GM18505 (cell line): ENCODE measurements around the gene NOVA2.

Experiments
- ATAC-seq: cut with Tn5 transposase; IDR thresholded peaks from one replicate; pipeline ENCODE4 v1.9.1; 2021; ENCODE audit not compliant: unreplicated experiment
- POLR2A ChIP-seq: IDR thresholded peaks from 4 replicates; pipeline ENCODE4 v1.6.1; 2011; ENCODE audit warnings: borderline replicate concordance; ENCODE audit not compliant: insufficient read depth, insufficient read length; ENCODE audit errors: extremely low read depth

The NOVA2 gene, protein sequence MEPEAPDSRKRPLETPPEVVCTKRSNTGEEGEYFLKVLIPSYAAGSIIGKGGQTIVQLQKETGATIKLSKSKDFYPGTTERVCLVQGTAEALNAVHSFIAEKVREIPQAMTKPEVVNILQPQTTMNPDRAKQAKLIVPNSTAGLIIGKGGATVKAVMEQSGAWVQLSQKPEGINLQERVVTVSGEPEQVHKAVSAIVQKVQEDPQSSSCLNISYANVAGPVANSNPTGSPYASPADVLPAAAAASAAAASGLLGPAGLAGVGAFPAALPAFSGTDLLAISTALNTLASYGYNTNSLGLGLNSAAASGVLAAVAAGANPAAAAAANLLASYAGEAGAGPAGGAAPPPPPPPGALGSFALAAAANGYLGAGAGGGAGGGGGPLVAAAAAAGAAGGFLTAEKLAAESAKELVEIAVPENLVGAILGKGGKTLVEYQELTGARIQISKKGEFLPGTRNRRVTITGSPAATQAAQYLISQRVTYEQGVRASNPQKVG

DNA sequence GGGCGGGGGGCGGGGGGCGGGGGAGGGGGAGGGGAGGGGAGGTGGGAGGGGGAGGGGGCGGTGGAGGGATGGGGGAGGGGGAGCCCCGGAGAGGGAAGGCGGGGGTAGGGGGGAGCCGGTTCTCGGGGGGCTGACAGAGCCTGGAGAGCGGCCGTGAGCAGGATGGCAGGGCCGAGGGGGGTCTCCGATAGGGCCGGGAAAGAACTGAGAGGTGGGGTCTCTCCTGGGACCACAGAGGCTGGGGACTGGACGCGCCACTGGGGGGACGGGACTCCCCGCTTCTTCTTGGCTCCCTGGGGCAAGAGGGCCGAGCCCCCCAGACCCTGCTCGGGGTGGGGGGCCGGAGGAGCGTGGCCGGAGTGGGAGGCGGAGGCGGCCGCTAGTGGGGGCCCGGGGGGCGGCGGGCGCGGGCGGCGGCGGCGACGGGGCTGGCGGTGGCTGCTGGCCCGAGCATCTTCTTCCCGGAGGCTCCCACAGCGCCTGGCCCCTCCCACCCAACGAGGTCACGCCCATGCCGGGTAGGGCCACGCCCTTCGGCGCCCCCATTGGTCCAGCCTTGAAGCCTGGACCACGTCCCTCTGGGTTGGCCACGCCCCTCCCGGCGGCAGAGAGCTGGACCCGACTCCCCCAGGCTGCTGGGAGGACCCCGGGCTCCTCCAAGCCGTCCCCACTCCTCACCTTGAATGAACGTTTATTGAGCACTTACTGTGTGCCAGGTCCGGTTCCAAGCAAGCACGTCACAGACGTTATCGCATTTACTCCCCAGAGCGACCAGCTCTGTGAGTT, at the start of gene NOVA2:
Gene NOVA2 (minus strand): TSS at position 313 of the 786 bp plus-strand sequence. CDS start 514 bp downstream, outside the sequence.
- ATAC-seq, result no peak
- no peak for TF ChIP-seq POLR2A

DNA sequence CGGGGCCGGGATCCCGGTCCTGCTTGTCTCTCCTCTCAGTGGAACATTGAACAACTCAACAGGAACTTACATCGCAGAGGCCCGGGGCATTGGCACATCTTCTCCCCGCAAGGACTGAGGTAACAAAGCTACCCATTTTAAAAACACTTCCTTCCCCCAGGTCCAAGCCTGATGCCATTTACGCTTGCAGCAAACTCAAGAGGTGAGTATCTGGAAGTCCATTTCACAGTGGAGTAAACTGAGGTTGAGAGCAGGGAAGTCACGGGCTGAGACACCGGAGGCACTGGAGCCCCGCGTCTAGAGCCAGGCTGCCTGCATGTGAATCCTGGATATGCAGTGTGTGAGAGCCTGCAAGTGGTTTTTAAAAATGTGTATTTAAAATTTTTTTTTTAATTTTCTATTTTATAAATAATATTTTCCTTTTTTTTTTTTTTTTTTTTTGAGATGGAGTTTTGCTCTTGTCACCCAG, 49.7 kb upstream of the NOVA2 start:
- no peak for ATAC-seq
- no peak for TF ChIP-seq POLR2A

DNA sequence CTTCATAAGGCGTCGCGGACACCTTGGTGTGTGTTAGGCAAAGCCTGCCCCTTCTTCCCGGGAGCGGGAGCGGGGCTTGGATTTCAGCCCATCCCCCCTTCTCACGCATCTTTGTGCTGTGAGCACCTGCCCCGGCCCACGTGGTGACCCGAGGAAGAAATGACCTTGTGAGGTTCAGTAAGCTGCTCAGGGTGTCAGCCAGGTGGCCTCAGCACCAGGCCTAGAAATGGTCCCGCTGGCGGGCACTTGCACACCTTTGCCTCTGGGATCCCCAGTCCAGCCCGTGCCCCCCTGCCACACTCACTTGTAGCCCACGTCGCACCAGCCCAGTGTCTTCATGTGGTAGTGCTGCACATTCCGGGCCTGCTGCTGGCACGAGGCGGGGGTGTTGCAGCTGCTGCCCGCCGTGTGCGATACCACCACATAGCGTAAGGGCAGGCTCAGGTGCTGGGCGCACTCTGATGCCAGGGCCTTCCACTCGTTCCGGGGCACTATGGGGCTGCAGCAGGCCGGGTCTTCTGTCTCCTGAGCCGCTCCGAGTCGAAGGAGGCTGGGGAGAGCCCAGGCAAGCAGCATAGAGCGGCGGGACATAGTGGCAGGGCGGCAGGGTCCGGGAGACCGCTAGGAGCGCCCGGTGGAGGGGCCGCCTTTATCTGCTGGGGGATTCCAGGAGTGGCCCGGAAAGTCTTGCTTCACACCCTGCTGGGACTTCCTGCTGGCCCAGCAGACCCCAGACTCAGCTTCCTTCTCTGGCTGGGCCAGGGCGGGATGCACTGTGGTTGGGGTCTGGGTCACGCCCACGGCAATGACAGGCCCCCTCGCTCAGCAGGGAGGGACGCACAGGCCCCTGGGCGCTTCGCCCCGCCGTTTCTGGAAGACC, 49.0 kb upstream of the NOVA2 start, which contains the start of gene PGLYRP1:
Gene PGLYRP1 (minus strand): TSS at position 623 of the 880 bp plus-strand sequence. CDS start 32 bp downstream, at position 591.
- ATAC-seq, result no peak
- no peak for TF ChIP-seq POLR2A

DNA sequence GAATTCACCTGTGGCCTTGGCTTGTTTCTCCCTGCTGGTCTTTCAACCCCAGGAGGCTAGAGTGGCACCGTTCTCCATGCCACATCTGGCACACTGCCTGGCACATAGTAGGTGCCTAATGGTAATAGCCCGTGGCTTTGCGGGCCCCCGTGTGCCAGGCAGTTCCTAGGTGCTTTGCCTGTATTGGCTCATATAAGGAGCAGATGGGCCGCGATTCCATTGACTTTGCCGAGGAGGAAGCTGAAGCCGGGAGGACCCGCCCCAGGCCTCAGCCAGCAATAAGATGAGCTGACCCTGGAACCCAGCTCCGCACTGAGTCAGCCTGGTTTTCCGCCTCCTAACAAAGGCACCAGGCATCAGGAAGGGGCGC, 48.4 kb upstream of the NOVA2 start:
- no peak for TF ChIP-seq POLR2A
- no peak for ATAC-seq

DNA sequence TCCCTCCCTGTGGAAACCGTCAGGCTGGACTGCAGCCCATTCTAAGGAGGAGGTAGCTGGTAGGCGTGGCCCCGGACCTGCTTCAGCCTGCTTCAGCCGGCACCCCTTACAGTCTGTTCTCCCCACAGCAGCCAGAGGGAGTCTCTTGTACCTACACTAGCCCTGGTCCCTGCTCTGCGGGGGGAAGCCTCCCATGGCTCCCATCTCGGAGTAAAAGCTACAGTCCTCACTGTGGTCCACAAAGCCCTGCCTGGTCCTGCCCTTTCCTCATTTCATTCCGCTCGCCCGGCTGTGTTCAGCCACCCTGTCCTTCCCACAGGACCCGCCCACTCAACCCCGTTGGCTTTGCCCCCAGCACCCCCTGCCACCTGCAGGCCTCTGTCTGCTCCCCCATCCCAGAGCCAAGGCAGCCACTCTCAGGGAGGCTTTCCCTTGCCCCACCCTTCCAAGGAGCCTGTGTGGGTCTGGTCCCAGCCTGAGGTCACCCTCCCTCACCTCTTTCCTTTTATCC, 47.9 kb upstream of the NOVA2 start:
- TF ChIP-seq POLR2A, result no peak
- no peak for ATAC-seq

DNA sequence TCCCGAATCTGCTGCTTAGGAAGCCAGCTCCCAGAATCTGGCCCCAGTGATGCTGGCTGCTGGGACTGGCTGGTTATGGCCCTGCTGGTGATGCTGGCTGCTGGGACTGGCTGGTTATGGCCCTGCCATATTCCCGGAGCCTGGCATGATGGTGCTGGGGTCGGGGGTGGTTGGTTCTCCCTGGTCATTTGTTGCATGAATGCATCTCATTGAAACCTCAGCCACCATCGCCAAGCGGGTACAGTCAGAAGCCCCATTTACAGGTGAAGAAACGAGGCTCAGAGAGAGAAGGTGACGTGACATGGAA, 47.1 kb upstream of the NOVA2 start:
- ATAC-seq, result no peak

DNA sequence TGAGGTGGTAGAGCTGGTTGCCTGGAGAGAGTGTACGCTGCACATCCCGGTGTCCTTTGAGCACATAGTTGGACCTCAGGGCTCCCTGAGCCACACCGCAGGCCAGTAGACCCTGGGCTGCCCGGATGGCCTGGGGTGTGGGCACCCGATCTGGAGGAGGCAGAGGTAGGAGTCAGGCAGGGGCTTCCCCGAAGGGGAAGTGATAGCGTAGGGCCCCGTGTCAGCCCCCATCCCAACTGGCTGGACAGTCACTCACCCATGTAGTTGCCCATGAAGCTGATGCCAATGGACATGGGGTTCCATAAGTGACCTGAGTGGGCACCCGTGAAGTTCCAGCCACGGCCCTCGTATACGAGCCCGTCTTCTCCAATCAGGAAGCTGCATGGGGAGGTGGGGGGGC, 45.6 kb upstream of the NOVA2 start:
- no peak for TF ChIP-seq POLR2A
- ATAC-seq, result no peak

More for the DNA sequence above, 47.1 kb upstream of the NOVA2 start:
- no peak for TF ChIP-seq POLR2A

DNA sequence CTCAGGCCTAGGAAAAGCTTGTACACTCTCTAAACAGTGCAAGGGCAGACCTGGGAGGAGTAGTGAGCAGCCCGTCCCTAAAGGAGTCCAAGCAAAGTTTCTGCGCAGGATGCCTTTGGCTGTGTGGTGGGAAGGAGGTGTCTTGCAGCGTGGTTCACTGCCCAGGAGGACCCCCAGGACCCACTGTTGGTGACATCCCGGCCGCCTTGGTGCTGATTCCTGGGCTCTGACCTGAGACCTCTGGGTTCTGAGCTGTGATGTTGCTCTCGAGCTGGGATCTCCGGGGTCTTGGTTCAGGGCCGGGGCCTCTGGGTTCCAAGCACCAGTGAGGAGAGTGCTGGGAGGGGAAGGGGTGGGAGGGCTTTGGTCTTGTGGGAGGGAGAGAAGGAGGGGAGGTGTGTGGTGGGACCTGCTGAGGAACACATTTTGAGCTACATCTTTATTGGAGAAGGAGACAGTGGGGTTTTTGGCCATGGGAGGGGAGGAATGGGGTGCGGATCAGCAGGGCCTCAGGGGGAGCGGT, 45.1 kb upstream of the NOVA2 start:
- no peak for TF ChIP-seq POLR2A
- no peak for ATAC-seq

DNA sequence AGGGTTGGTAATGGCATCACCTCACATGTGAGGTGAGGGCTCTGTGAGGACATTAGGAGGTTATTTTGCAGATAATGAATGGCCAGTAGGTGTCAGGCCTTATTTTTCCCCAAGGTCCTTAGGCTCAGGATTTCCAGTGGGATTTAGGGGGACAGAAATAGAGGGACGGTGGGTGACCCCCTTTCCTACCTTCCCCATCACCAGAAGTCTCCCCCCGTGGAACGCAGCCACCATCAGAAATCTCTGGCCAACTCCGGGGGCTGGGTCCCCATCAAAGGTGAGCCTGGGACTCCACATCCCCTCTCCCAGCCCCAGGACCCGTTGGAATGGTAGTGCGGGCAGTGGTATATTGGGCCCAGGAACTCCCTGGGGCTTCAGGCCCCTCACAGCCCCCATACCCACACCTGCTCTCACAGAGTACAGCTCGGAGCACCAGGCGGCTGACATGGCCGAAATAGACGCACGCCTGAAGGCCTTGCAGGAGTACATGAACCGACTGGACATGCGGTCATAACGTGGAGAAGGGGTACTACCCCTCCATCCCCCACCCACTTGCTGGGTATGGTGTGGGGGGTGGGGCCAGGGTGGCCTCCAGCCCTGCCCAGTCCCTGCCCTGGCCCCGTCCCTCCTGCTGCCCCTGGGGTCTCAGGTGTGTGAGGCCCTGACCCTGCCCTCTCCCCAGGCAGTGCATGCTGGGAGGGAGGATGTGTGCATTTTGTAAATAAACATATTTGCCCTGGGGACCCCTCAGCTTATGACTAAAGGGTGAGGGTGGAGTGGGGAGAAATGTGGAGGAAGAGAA, 44.4 kb upstream of the NOVA2 start:
- no peak for TF ChIP-seq POLR2A
- no peak for ATAC-seq

DNA sequence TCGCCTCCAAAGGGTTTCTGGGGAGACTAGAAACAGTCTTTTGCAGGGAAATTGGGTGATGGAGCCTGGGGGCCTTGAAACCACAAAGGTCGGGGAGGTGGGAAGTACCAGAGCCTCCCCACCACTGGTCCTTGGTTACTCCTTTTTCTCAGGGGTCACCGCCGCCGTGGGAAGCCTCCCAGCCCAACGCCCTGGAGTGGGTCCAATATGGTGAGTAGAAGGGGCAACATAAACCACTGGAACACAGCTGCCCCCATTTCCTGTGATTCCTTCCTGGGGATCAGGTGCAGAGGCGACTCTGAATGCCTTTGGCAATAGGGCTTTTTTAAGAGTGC, 43.4 kb upstream of the NOVA2 start:
- no peak for TF ChIP-seq POLR2A
- no peak for ATAC-seq

DNA sequence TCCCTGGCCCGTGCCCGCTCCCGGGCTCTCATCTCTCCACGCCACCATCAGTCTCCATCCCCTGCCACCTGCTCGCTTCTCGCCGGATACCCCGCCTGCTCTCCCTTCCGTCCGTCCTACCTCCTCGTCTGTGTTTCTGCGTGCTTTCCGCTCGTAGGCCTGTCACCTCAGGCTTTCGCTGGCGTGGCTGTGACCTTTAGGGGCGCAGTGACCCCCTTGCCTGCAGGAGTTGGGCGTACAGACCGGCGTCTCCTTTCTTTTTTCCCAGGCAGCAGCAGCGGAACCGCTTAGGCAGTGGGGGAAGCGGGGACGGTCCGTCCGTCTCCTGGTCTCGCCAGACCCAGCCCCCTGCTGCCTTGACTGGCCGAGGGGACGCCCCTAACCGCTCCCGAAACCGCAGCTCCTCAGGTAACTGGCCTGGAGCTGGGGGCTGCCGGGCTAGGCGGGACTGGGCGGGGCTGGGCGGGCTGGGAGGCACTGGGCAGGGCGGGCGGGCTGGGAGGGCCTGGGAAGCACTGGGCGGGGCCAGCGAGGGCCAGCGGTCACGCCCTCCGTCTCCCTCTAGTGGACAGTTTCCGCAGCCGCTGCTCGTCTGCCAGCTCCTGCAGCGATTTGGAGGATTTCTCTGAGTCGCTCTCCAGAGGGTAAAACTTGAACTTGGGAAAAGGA, 42.9 kb upstream of the NOVA2 start:
- no peak for ATAC-seq

More for the DNA sequence above, 42.9 kb upstream of the NOVA2 start:
- no peak for TF ChIP-seq POLR2A
